ENCODE results near the gene KIF23.

DNA sequence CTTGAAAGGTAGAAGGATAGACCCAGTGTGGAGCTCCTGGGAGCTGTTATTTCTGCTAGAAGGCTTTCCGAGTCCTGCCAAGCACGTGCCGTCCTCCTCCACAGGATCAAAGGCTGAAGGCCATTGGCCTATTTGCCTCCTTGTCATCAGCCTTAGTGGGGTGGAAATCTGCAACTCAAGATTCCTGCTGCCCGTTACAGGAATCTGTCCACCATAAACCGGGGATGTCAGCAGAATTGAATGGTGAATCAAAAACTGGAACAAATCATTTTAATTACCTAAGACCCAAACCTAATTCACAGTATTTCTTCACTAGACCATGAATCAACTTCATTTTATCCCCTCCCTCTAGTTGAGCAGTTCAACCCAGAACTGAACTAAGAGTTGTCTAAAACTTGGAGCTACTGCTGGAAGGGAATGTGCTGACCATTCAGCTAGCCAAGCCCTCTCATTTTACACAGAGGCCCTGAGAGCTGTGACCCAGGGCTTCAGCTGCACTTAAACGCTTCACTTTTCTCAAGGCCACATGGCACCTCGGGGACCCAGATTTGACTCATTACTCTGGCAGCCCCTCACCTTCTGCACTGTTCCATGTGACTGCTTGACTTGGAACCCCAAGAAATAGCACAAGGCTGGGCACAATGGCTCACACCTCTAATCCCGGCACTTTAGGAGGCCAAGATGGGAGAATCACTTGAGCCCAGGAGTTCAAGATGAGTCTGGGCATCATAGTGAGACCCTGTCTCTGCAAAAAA is 36.8 kb upstream of the KIF23 start:
- TF ChIP-seq POLR2A (IDR thresholded peaks at IDR 0.05), result no peak
- TF ChIP-seq, protein P1, sequence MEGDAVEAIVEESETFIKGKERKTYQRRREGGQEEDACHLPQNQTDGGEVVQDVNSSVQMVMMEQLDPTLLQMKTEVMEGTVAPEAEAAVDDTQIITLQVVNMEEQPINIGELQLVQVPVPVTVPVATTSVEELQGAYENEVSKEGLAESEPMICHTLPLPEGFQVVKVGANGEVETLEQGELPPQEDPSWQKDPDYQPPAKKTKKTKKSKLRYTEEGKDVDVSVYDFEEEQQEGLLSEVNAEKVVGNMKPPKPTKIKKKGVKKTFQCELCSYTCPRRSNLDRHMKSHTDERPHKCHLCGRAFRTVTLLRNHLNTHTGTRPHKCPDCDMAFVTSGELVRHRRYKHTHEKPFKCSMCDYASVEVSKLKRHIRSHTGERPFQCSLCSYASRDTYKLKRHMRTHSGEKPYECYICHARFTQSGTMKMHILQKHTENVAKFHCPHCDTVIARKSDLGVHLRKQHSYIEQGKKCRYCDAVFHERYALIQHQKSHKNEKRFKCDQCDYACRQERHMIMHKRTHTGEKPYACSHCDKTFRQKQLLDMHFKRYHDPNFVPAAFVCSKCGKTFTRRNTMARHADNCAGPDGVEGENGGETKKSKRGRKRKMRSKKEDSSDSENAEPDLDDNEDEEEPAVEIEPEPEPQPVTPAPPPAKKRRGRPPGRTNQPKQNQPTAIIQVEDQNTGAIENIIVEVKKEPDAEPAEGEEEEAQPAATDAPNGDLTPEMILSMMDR (IDR thresholded peaks at IDR 0.05 in 4 of 5, conservative IDR thresholded peaks at IDR 0.05 in 1 of 5), result no peak

All from gastrocnemius medialis (tissue), 4 donors.